PC-9 (cell line): Measurements from ENCODE around the gene LRRFIP1.

Experiments used
- CTCF ChIP-seq: fragments of 200-600 bp; sonication (generic); conservative IDR thresholded peaks from 2 replicates; pipeline ENCODE4 v1.6.1; 2017; ENCODE audit warnings: mixed run types, antibody characterized with exemption, mild to moderate bottlenecking, moderate library complexity
- EZH2 ChIP-seq: fragments of 200-600 bp; sonication (generic); IDR thresholded peaks from 2 replicates; pipeline ENCODE4 v1.8.0; 2017; ENCODE audit warnings: antibody characterized with exemption, low read depth

DNA sequence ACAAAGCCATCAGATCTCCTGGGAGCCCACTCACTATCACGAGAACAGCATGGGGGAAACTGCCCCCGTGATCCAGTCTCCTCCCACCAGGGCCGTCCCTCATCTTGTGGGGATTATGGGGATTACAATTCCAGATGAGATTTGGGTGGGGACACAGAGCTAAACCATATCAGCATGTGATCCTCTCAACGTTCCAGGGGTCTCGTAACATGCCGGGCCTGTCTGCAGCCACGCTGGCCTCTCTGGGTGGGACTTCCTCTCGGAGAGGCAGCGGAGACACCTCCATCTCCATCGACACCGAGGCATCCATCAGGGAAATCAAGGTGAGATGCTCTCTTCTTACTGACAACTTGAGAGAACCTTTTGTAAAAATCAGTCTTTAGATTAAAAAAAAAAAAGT lies 121.6 kb downstream of the LRRFIP1 start:
- TF ChIP-seq CTCF: no peak
- no peak for TF ChIP-seq EZH2
